Neuronal stem cell (in vitro differentiated cells): ENCODE measurements around the gene FLNA.

Source experiments
- DNase-seq: peaks from one replicate; pipeline ENCODE4 v3.0.0-alpha.2; 2013; ENCODE audit warnings: low spot score
- H2AFZ ChIP-seq: one replicate; pipeline ENCODE4 v1.6.1; 2013; ENCODE audit warnings: mild to moderate bottlenecking, low read length, inconsistent platforms
- H2AK5ac ChIP-seq: 2 replicates; pipeline ENCODE4 v1.6.1; 2013; ENCODE audit warnings: low read depth, mild to moderate bottlenecking, inconsistent platforms, low read length, moderate library complexity, mixed read lengths
- H2BK120ac ChIP-seq: 2 replicates; pipeline ENCODE4 v1.6.1; 2013; ENCODE audit warnings: low read depth, mild to moderate bottlenecking, inconsistent platforms, low read length, moderate library complexity, mixed read lengths
- H2BK12ac ChIP-seq: one replicate; pipeline ENCODE4 v1.6.1; 2013; ENCODE audit warnings: low read length, inconsistent platforms
- H2BK15ac ChIP-seq: 2 replicates; pipeline ENCODE4 v1.6.1; 2013; ENCODE audit warnings: mild to moderate bottlenecking, low read length, inconsistent platforms, mixed read lengths
- H2BK5ac ChIP-seq: one replicate; pipeline ENCODE4 v1.6.1; 2013; ENCODE audit warnings: inconsistent platforms, mild to moderate bottlenecking, low read length, moderate library complexity
- H3K14ac ChIP-seq: one replicate; pipeline ENCODE4 v1.6.1; 2013; ENCODE audit warnings: low read length, inconsistent platforms
- H3K18ac ChIP-seq: 2 replicates; pipeline ENCODE4 v1.6.1; 2013; ENCODE audit warnings: low read length, inconsistent platforms
- H3K23ac ChIP-seq: 2 replicates; pipeline ENCODE4 v1.6.1; 2013; ENCODE audit warnings: low read depth, mild to moderate bottlenecking, mixed read lengths, low read length, inconsistent platforms; ENCODE audit not compliant: poor library complexity
- H3K27ac ChIP-seq: replicated peaks from 3 replicates; pipeline ENCODE4 v1.5.1; 2013; ENCODE audit warnings: low read length, inconsistent platforms
- H3K27me3 ChIP-seq, 3 experiments: 2 replicates each; pipeline ENCODE4 v1.6.1; 2013; ENCODE audit warnings: low read length in 3 of 3, mild to moderate bottlenecking in 2 of 3, inconsistent platforms in 1 of 3, low read depth in 1 of 3, mixed read lengths in 1 of 3, moderate library complexity in 1 of 3; ENCODE audit not compliant: control insufficient read depth in 3 of 3, insufficient read depth in 3 of 3
- H3K36me3 ChIP-seq, 2 donors: replicated peaks in 1 of 2; 2 replicates each; pipeline ENCODE4 v1.6.1; 2013; ENCODE audit warnings: low read length in 2 of 2; ENCODE audit not compliant: control insufficient read depth in 2 of 2, insufficient read depth in 2 of 2
- H3K4ac ChIP-seq: 2 replicates; pipeline ENCODE4 v1.6.1; 2013; ENCODE audit warnings: inconsistent platforms, mild to moderate bottlenecking, low read length, moderate library complexity
- H3K4me1 ChIP-seq, 2 donors: 1 replicate in 1 of 2; 2 replicates in 1 of 2; pipeline ENCODE4 v1.6.1; 2013; ENCODE audit warnings: low read length in 2 of 2, low read depth in 1 of 2; ENCODE audit not compliant: control insufficient read depth in 2 of 2, insufficient read depth in 1 of 2
- H3K4me2 ChIP-seq: one replicate; pipeline ENCODE4 v1.6.1; 2013; ENCODE audit warnings: mild to moderate bottlenecking, low read length, inconsistent platforms; ENCODE audit not compliant: insufficient read depth, poor library complexity, severe bottlenecking
- H3K4me3 ChIP-seq, 2 donors: 2 replicates each; pipeline ENCODE4 v1.5.1; 2013; ENCODE audit warnings: low read length in 2 of 2, mild to moderate bottlenecking in 2 of 2, inconsistent platforms in 1 of 2, moderate library complexity in 1 of 2
- H3K79me1 ChIP-seq: one replicate; pipeline ENCODE4 v1.6.1; 2013; ENCODE audit warnings: low read depth, mild to moderate bottlenecking, inconsistent platforms, low read length, moderate library complexity
- H3K9ac ChIP-seq: one replicate; pipeline ENCODE4 v1.6.1; 2013; ENCODE audit warnings: mild to moderate bottlenecking, low read depth, low read length, inconsistent platforms; ENCODE audit not compliant: poor library complexity
- H3K9me3 ChIP-seq, 2 donors: replicated peaks in 1 of 2; 2 replicates each; pipeline versions ENCODE3 to v1.6.1; 2013; ENCODE audit warnings: low read length in 2 of 2, mild to moderate bottlenecking in 2 of 2, inconsistent platforms in 1 of 2, low read depth in 1 of 2, mixed read lengths in 1 of 2, moderate library complexity in 1 of 2; ENCODE audit not compliant: control insufficient read depth in 2 of 2, insufficient read depth in 1 of 2
- H4K8ac ChIP-seq: one replicate; pipeline ENCODE4 v1.6.1; 2013; ENCODE audit warnings: low read depth, mild to moderate bottlenecking, inconsistent platforms, low read length, moderate library complexity
- H4K91ac ChIP-seq: one replicate; pipeline ENCODE4 v1.6.1; 2013; ENCODE audit warnings: low read length, low read depth, mild to moderate bottlenecking, inconsistent platforms; ENCODE audit not compliant: poor library complexity
- WGBS, 2 donors: extraction: QIAGEN DNeasy Blood & Tissue Kit; methylation state at CpG; one replicate each; pipeline ENCODE4 v1.1.7; 2013; ENCODE audit warnings: missing lambda C conversion rate in 2 of 2, mixed read lengths in 1 of 2; ENCODE audit not compliant: insufficient read length in 2 of 2, insufficient replicate concordance in 1 of 2; ENCODE audit errors: extremely low coverage in 2 of 2; 5-methylcytosine and 5-hydroxymethylcytosine counted together

The FLNA gene

DNA sequence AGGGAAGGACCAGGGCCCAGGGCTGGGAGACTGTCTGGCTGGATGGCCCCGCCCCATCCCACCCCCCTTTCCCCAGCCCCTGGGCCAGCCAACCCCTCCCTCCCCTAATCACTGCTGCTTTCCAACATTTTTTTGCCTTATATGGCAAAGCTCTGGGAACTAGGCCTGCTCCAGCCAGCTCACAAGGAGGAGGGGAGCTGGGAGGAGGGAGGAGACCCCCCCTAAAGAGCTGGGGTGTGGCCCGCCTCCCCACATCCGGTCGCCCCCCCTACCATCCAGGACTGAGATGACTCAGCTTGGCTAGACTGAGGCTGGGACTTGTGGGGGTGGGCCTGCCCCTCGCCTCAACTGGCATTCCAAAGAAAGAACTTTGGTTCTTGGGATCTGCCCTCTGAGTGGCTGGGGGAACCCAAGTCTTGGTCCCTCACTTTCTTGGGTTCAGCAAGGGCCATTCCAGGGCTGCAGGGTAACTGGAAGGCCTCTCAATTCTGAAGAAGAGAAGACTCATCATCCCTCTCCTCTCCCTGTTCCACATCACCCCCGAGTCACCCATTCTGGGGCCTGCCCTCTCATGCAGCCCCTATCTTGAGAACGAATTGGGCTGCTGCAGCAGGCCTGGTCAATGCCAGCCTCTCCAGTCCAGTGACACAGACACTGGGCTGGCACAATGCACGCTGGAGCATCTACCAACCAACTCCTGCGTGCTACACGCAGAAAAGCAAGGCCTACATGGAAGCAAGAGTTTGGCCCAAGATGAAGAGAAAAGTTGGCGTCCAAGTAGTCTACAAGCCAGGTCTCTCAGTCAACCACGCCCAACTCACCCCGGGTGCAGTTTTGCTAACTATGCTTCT, 4.8 kb downstream of the FLNA start:
- peak overlapping the region; percentile 99 for H3K9ac ChIP-seq
- H3K14ac ChIP-seq = peak overlapping the region; percentile 71
- H2BK12ac ChIP-seq = peak overlapping the region; percentile 90
- peaks cover 15% of the 10 kb centered on the region for H3K79me1 ChIP-seq
- no peak overlapping the region for H2AK5ac ChIP-seq
- H3K4me3 ChIP-seq = peak overlapping the region; percentile 100
- H4K8ac ChIP-seq = peak overlapping the region; percentile 86
- peak overlapping the region; percentile 89 for H3K27ac ChIP-seq
- H3K36me3 ChIP-seq = peaks cover 29 to 49% of the 10 kb centered on the region in 2 donors
- peaks cover 5 to 15% of the 10 kb centered on the region in 2 donors for H3K4me1 ChIP-seq
- peak overlapping the region; percentile 93 for H2BK5ac ChIP-seq
- no peak overlapping the region for H2BK120ac ChIP-seq
- no peaks in the 10 kb centered on the region for H3K27me3 ChIP-seq
- H3K9me3 ChIP-seq = no peaks in the 10 kb centered on the region
- WGBS, 2 donors = no CpG with 5 or more reads among the region's 13 CpGs
- peak overlapping the region; percentile 85 for H3K18ac ChIP-seq
- H3K4ac ChIP-seq = no peak overlapping the region
- H3K4me2 ChIP-seq = peak overlapping the region; percentile 66
- no peak overlapping the region for H2AFZ ChIP-seq
- peak overlapping the region; percentile 49 for H2BK15ac ChIP-seq
- DNase-seq = peak; percentile 84
- no peak overlapping the region for H4K91ac ChIP-seq
- no peak overlapping the region for H3K23ac ChIP-seq

DNA sequence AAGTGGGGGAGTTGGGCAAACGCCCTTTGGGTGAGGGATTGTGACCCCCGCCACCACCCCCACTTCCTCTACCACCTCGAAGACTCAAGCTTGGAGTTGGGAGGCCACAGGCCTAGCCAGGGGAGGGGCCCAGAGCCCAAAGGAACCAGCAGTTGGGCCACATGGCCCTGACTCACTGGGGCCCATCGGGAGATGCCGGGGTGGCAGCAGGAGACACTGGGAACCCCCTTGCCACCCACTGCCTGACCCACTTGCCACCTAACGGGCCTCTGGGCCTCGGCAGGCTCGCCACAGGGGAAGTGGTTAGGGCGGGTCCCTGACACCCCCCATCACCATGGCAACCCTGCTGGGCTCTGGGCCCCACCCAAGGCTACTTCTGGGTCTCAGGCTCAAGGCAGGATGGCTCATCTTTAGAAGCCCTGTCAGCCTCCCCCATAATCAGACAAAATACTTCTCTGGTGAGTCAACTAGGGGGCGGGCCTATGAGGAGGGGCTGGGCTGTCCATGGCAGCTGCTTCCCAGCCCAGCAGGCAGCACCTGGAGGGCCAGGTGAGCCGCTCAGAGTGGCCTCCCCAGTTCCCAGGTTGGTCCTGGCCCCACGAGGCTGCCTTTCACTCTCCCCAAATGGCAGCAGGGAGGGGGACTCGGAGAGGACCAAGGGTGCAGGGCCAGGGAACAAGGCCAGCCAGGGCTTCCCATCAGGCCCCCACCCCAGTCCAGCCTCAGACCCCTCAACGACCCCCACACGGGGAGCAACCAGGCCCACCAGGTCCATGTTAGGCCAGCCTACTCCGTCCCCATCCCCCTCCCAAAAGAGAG, 5.6 kb downstream of the FLNA start:
- Histone ChIP-seq H3K36me3 (peaks cover 37 to 58% of the 10 kb centered on the region in 2 donors), H4K91ac (no peak overlapping the region), H2AFZ (no peak overlapping the region), H2BK12ac (peak overlapping the region; percentile 73), H3K9ac (peak overlapping the region; percentile 84), H3K27me3 (no peaks in the 10 kb centered on the region), H2BK120ac (no peak overlapping the region), H3K9me3 (no peaks in the 10 kb centered on the region), H2BK15ac (no peak overlapping the region), H3K4me1 (peaks cover 5 to 13% of the 10 kb centered on the region in 2 donors), H3K23ac (peak overlapping the region; percentile 65), H4K8ac (no peak overlapping the region), H3K79me1 (peaks cover 18% of the 10 kb centered on the region), H3K4me2 (peak overlapping the region; percentile 66), H3K4me3 (peak overlapping the region; percentile 87 to 100), H3K14ac (no peak overlapping the region), H3K18ac (peak overlapping the region; percentile 92), H2AK5ac (no peak overlapping the region), H2BK5ac (peak overlapping the region; percentile 82), H3K27ac (peak overlapping the region; percentile 72), H3K4ac (no peak overlapping the region)
- WGBS, 2 donors = no CpG with 5 or more reads among the region's 16 CpGs
- DNase-seq = no peak

DNA sequence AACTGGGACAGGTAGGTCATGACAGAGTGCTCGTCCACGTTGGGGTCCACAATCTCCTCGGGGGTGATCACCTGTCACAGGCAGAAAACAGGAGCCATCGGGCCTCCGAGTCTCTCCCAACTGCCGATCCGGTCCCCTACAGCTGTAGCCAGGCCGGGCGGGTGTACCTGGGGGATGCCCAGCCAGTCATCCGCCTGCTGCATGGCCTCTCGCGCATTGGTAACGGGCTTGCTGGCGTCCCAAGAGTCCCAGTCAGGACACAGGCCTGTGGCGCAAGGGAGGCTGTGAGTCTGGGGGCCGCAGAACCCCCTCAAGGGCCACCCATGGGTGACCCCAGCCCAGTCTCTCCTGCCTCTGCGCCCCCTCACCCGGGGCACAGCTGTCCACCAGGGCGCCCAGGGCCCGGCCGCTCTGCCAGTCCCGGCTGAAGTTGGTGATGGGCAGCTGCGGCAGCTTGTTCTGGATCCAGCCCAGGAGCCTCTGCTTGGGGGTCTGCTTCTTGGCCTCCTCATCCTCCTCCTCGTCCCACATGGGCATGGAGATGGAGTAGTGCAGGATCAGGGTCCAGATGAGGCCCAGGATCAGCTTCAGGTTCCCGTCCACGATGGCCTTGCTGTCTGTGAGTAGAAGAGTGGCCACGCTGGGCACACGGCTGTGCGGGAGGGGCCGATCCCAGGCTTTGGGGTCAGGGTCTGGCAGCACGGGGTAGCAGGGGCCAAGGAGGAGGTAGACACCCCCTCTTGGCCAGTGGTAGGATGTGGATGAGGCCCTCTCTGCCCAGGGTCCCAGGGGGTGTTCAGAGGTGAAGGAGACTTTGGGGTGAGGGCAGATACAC, 6.7 kb downstream of the FLNA start:
- H2BK12ac ChIP-seq = no peak overlapping the region
- H3K14ac ChIP-seq = no peak overlapping the region
- no peak overlapping the region for H2AFZ ChIP-seq
- no peak overlapping the region for H3K4me2 ChIP-seq
- peak overlapping the region in 1 of 2 donors; percentile 100 for H3K4me3 ChIP-seq
- peaks cover 3 to 9% of the 10 kb centered on the region in 2 donors for H3K4me1 ChIP-seq
- H2AK5ac ChIP-seq = no peak overlapping the region
- DNase-seq = no peak
- no peaks in the 10 kb centered on the region for H3K27me3 ChIP-seq
- no peak overlapping the region for H4K91ac ChIP-seq
- no peak overlapping the region for H3K9ac ChIP-seq
- H3K18ac ChIP-seq = no peak overlapping the region
- no peak overlapping the region for H4K8ac ChIP-seq
- no peak overlapping the region for H3K4ac ChIP-seq
- WGBS, 2 donors = no CpG with 5 or more reads among the region's 31 CpGs
- peaks cover 42 to 68% of the 10 kb centered on the region in 2 donors for H3K36me3 ChIP-seq
- no peaks in the 10 kb centered on the region for H3K9me3 ChIP-seq
- H3K23ac ChIP-seq = no peak overlapping the region
- H3K79me1 ChIP-seq = peaks cover 16% of the 10 kb centered on the region
- no peak overlapping the region for H2BK120ac ChIP-seq
- no peak overlapping the region for H2BK15ac ChIP-seq
- no peak overlapping the region for H3K27ac ChIP-seq
- H2BK5ac ChIP-seq = peak overlapping the region; percentile 53
